Measurements from ENCODE around the gene CDX2.

CDX2 gene

GRCh38 chr13:27980280-27980998 lies 11.3 kb upstream of the CDX2 start:
- no peak overlapping the region for H3K27ac Mint-ChIP-seq
- peaks cover 54% of the 10 kb centered on the region for H3K27me3 Mint-ChIP-seq (ENCODE audit: low read depth, poor library complexity)
- no peaks in the 10 kb centered on the region for H3K36me3 Mint-ChIP-seq (ENCODE audit: low read depth)
- TF ChIP-seq CTCF (IDR thresholded peaks at IDR 0.05), result no peak
- no peak for DNase-seq
- peak overlapping the region; percentile 87 for H3K4me3 Mint-ChIP-seq
- H3K9me3 Mint-ChIP-seq, result no peaks in the 10 kb centered on the region
- peaks cover 50% of the 10 kb centered on the region for H3K4me1 Mint-ChIP-seq

GRCh38 chr13:27979765-27980279 lies 10.7 kb upstream of the CDX2 start:
- H3K27ac Mint-ChIP-seq, result no peak overlapping the region
- no peak for TF ChIP-seq CTCF (IDR thresholded peaks at IDR 0.05)
- no peaks in the 10 kb centered on the region for H3K36me3 Mint-ChIP-seq (ENCODE audit: low read depth)
- DNase-seq, result no peak
- H3K27me3 Mint-ChIP-seq (ENCODE audit: low read depth, poor library complexity), result peaks cover 58% of the 10 kb centered on the region
- H3K9me3 Mint-ChIP-seq, result no peaks in the 10 kb centered on the region
- H3K4me1 Mint-ChIP-seq, result peaks cover 56% of the 10 kb centered on the region
- H3K4me3 Mint-ChIP-seq, result peak overlapping the region; percentile 87

DNA sequence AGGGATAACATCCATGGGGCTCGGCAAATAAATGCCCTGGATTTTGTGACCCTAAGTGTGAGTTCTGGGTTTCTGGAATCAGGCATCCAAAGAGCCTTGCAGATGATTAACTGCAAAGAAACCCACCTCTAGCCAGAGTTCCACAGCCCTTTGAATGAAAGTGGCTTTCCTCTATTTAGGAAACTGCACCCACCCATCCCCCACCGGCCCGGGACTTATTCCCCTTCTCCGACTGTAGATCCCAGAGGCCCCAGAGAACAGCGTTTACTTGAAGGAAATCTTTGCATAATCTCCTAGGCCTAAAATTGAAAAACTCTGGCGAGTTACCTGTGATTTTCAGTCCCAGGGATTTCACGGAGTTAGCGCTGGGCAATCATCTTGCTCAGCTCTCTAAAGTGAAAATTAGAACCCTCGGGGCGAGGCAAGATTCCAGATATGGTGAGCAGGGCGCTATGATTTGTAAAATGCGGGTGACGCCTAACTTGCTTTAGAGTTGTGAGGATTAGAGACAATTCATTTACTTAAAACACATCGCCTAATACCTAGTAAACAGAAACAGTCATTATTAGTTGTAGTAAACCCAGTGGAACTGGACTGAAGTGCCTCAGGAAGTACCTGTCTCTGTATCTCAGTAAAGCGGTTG lies 10.0 kb upstream of the CDX2 start:
- H3K4me3 Mint-ChIP-seq, result peak overlapping the region; percentile 87
- TF ChIP-seq CTCF (IDR thresholded peaks at IDR 0.05), result no peak
- peak overlapping the region; percentile 91 for H3K27ac Mint-ChIP-seq
- H3K27me3 Mint-ChIP-seq (ENCODE audit: low read depth, poor library complexity), result peaks cover 58% of the 10 kb centered on the region
- H3K4me1 Mint-ChIP-seq, result peaks cover 63% of the 10 kb centered on the region
- no peaks in the 10 kb centered on the region for H3K36me3 Mint-ChIP-seq (ENCODE audit: low read depth)
- no peak for DNase-seq
- no peaks in the 10 kb centered on the region for H3K9me3 Mint-ChIP-seq

DNA sequence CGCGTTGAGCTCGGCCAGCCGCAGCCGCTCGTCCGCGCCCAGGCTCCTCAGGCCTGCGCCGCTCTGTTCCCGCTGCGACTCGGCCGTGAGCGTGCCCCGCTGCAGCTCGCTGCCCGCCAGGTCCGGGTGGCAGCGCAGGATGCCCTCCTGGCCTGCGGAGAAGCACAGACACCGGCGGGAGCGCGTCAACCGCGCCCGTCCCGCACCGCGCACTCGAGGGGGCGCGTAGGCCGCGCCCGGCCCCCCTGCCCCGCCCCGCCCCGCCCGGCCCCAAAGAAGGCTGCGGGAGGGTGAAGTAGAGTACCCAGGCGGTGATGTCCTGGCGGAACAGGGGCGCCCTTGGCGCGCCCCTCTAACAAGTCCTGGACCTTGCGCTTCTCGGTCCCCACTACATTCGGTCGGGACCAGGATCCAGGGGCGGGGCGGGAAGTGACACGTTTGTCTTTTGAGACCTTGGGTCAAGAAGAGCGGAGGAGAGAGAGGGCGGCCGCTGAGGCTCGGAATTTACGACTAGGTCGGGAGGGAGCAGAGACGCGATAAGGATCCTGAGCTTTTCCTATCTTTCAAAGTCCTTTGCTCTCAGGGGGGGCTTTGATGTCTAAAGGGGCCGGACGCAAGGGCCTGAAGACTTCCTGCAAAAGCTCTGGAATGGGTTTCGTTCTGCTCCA lies 9.3 kb upstream of the CDX2 start:
- DNase-seq, result peak; percentile 69
- Mint-ChIP-seq H3K27ac (peak overlapping the region; percentile 91), H3K27me3 (ENCODE audit: low read depth, poor library complexity) (peaks cover 58% of the 10 kb centered on the region), H3K9me3 (no peaks in the 10 kb centered on the region), H3K36me3 (ENCODE audit: low read depth) (no peaks in the 10 kb centered on the region), H3K4me3 (peak overlapping the region; percentile 92), H3K4me1 (peaks cover 70% of the 10 kb centered on the region)
- no peak for TF ChIP-seq CTCF (IDR thresholded peaks at IDR 0.05)

- Mint-ChIP-seq H3K4me1 (peaks cover 77% of the 10 kb centered on the region), H3K27ac (peak overlapping the region; percentile 61), H3K36me3 (ENCODE audit: low read depth) (no peaks in the 10 kb centered on the region), H3K27me3 (ENCODE audit: low read depth, poor library complexity) (peaks cover 51% of the 10 kb centered on the region), H3K9me3 (no peaks in the 10 kb centered on the region), H3K4me3 (peak overlapping the region; percentile 92)
- no peak for TF ChIP-seq CTCF (IDR thresholded peaks at IDR 0.05)
- DNase-seq, result peak; percentile 63
These were observed 8.6 kb upstream of the CDX2 start for GRCh38 chr13:27977476-27978300.
